ENCODE results near the gene CTNNA2.

- TF ChIP-seq CTCF (IDR thresholded peaks at IDR 0.05; ENCODE audit: low read depth, low read length) (no peak), EZH2phosphoT487 (IDR thresholded peaks at IDR 0.05; ENCODE audit: low read depth) (no peak)
Measured at GRCh38 chr2:79832511-79833234, 319.8 kb downstream of the CTNNA2 start.

Measured in OCI-LY3 (cell line).